Hepatocyte (in vitro differentiated cells): ENCODE results near the gene MEIOC.

Experiments used
- EZH2phosphoT487 ChIP-seq: fragments of 200-600 bp; sonication (generic); IDR thresholded peaks from one replicate; pipeline ENCODE4 v1.6.1; 2018; ENCODE audit warnings: antibody characterized with exemption, mild to moderate bottlenecking, low read depth, moderate library complexity; ENCODE audit not compliant: unreplicated experiment, severe bottlenecking
- TF ChIP-seq, protein P1 (sequence below): fragments of 200-600 bp; sonication (generic); IDR thresholded peaks from 2 replicates; pipeline ENCODE4 v1.5.1; 2016; ENCODE audit warnings: antibody characterized with exemption, mild to moderate bottlenecking; ENCODE audit not compliant: poor library complexity

DNA sequence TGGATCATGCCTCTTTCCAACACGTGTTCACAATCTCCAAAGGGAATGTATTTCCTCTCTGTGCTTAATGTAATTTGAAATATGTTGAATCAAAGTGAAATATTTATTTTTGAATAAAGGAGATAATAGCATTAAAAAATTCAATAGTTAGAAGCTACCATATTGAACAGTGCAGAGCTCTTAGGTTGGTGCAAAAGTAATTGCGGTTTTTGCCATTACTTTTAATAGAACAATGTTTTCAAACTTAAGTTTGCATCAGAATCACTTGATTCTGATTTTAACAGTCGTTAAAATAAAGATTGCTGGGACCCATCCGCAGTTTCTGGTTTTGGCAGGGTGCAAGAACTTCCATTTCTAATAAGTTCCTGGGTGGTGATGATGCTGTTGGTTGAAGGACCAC lies 10.0 kb upstream of the MEIOC start:
- TF ChIP-seq, protein P1, sequence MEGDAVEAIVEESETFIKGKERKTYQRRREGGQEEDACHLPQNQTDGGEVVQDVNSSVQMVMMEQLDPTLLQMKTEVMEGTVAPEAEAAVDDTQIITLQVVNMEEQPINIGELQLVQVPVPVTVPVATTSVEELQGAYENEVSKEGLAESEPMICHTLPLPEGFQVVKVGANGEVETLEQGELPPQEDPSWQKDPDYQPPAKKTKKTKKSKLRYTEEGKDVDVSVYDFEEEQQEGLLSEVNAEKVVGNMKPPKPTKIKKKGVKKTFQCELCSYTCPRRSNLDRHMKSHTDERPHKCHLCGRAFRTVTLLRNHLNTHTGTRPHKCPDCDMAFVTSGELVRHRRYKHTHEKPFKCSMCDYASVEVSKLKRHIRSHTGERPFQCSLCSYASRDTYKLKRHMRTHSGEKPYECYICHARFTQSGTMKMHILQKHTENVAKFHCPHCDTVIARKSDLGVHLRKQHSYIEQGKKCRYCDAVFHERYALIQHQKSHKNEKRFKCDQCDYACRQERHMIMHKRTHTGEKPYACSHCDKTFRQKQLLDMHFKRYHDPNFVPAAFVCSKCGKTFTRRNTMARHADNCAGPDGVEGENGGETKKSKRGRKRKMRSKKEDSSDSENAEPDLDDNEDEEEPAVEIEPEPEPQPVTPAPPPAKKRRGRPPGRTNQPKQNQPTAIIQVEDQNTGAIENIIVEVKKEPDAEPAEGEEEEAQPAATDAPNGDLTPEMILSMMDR, result no peak
- no peak for TF ChIP-seq EZH2phosphoT487
